Measurements from ENCODE around the gene TGFB1.
A peak's percentile ranks its signal among the peaks of the same experiment; 100 is the strongest.
"Not testable (repeated sequence)": the region's sequence is repeated elsewhere in the genome, so short reads cannot be mapped to it uniquely, and the experiment has no call there.

The TGFB1 gene

GRCh38 chr19:41353466-41354342 is at the start of gene TGFB1:
Gene TGFB1, minus strand, starts transcription at chr19:41353922. Its CDS starts 878 bp downstream, at chr19:41353044.
- peak within 1 kb of the TSS; percentile 65 for H3K4me3 ChIP-seq (ENCODE audit: low read depth, low read length)

GRCh38 chr19:41402010-41402409 is 48.3 kb upstream of the TGFB1 start:
- H3K4me3 ChIP-seq (ENCODE audit: low read depth, low read length): no peak overlapping the region

GRCh38 chr19:41401483-41401882 is 47.8 kb upstream of the TGFB1 start:
- no peak overlapping the region for H3K4me3 ChIP-seq (ENCODE audit: low read depth, low read length)

GRCh38 chr19:41399525-41399924 is 45.8 kb upstream of the TGFB1 start:
- H3K4me3 ChIP-seq (ENCODE audit: low read depth, low read length): no peak overlapping the region

GRCh38 chr19:41399091-41399490 is 45.4 kb upstream of the TGFB1 start:
- no peak overlapping the region for H3K4me3 ChIP-seq (ENCODE audit: low read depth, low read length)

GRCh38 chr19:41398598-41398997 is 44.9 kb upstream of the TGFB1 start:
- peak overlapping the region; percentile 87 for H3K4me3 ChIP-seq (ENCODE audit: low read depth, low read length)

GRCh38 chr19:41398050-41398418 is 44.3 kb upstream of the TGFB1 start:
- peak overlapping the region; percentile 87 for H3K4me3 ChIP-seq (ENCODE audit: low read depth, low read length)

- peak within 1 kb of the TSS; percentile 95 for H3K4me3 ChIP-seq (ENCODE audit: low read depth, low read length)
Measured at GRCh38 chr19:41397086-41398049, 43.6 kb upstream of the TGFB1 start, which contains the start of the genes BCKDHA and EXOSC5. Gene BCKDHA, plus strand, starts transcription at chr19:41397818. Its CDS starts 10 bp downstream, at chr19:41397828. Gene EXOSC5, minus strand, starts transcription at chr19:41397359. Its CDS starts 31 bp downstream, at chr19:41397328.

- H3K4me3 ChIP-seq (ENCODE audit: low read depth, low read length): no peak overlapping the region
Measured at GRCh38 chr19:41395355-41395754, 41.6 kb upstream of the TGFB1 start.

- H3K4me3 ChIP-seq (ENCODE audit: low read depth, low read length): no peak overlapping the region
Measured at GRCh38 chr19:41392775-41393174, 39.1 kb upstream of the TGFB1 start.

GRCh38 chr19:41391618-41392017 is 37.9 kb upstream of the TGFB1 start:
- H3K4me3 ChIP-seq (ENCODE audit: low read depth, low read length): no peak overlapping the region

- H3K4me3 ChIP-seq (ENCODE audit: low read depth, low read length): no peak overlapping the region
Measured at GRCh38 chr19:41386442-41386841, 32.7 kb upstream of the TGFB1 start.

- H3K4me3 ChIP-seq (ENCODE audit: low read depth, low read length): no peak overlapping the region
Measured at GRCh38 chr19:41384351-41384750, 30.6 kb upstream of the TGFB1 start.

- H3K4me3 ChIP-seq (ENCODE audit: low read depth, low read length): not testable (repeated sequence)
Measured at GRCh38 chr19:41381536-41381935, 27.8 kb upstream of the TGFB1 start.

- H3K4me3 ChIP-seq (ENCODE audit: low read depth, low read length): no peak overlapping the region
Measured at GRCh38 chr19:41377977-41378709, 24.4 kb upstream of the TGFB1 start.

GRCh38 chr19:41376998-41377365 is 23.3 kb upstream of the TGFB1 start:
- peak overlapping the region; percentile 35 for H3K4me3 ChIP-seq (ENCODE audit: low read depth, low read length)

- H3K4me3 ChIP-seq (ENCODE audit: low read depth, low read length): peak within 1 kb of the TSS; percentile 35
Measured at GRCh38 chr19:41376241-41376997, 22.7 kb upstream of the TGFB1 start, which contains the start of gene TMEM91. Gene TMEM91, plus strand, starts transcription at chr19:41376533. Its CDS starts 1,777 bp downstream, at chr19:41378310.

- H3K4me3 ChIP-seq (ENCODE audit: low read depth, low read length): no peak overlapping the region
Measured at GRCh38 chr19:41373993-41374392, 20.3 kb upstream of the TGFB1 start.

- H3K4me3 ChIP-seq (ENCODE audit: low read depth, low read length): no peak overlapping the region
Measured at GRCh38 chr19:41372501-41372900, 18.8 kb upstream of the TGFB1 start.

- H3K4me3 ChIP-seq (ENCODE audit: low read depth, low read length): no peak overlapping the region
Measured at GRCh38 chr19:41371541-41371940, 17.8 kb upstream of the TGFB1 start.

Data from iPS-11a (cell line).